ENCODE measurements around the gene EME1. TPM values are rescaled to one million over a fixed set of nuclear protein-coding genes. Genes with fewer than 3 reads are reported as not detected.

The EME1 gene
- total and polyA plus RNA-seq, 2 of the 13 experiments (the other 11 are each of a cell fraction or from before 2014, with no cell fraction given), result 20.7 to 24.6 TPM

DNA sequence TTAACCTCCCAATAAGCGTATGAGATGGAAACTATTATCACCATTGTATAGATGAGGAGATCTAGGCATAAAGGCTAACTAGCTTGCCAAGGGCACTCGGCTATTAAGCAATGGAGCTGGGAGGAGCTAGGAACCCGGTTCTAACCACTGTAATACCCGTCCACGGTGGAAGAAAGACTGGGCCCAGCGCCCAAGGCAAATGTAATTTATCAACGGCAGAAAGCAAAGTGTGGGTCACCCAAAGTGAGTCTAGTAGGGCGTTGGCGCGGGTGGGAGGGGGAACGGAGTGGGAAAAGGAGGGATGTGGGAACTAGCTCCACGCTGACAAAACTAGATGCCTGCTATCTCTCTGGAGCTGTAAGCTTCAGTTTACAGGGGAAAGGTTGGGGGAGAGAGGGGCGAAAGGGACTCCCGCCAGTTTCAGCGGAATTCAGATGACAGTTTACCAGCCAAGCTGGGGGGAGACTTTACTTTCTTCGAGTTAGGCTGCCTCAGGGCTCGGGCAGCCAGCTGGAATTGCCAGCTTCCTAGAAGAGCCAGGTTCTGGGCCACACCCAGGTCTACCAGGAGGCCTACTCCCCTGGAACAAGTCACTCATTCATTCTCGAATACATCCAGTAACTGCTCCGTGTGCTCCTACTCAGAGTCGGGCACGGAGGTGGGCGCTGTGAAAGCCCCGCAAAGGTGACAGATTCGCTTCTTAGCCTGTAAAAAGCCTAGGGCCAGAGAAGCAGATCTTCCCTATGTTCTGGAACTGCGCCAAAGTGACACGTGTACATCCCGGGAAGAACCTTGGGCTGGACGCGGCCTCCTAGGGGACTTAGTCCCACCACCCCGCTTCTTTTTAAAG lies 23.5 kb downstream of the EME1 start (continued):
- no peak for TF ChIP-seq FOXK1 (CRISPR knock-in tag; IDR thresholded peaks at IDR 0.05; ENCODE audit: borderline replicate concordance, low read depth)
- TF ChIP-seq MLLT10 (CRISPR knock-in tag; IDR thresholded peaks at IDR 0.05), result no peak
- no peak for TF ChIP-seq ZNF251 (CRISPR knock-in tag; IDR thresholded peaks at IDR 0.05)
- peak; percentile 41; the same call in 1 of the 2 replicates for TF ChIP-seq SPEN (CRISPR knock-in tag; IDR thresholded peaks at IDR 0.05; ENCODE audit: low read depth)
- TF ChIP-seq BHLHE40 (IDR thresholded peaks at IDR 0.05; ENCODE audit: low read length), result no peak
- TF ChIP-seq AHR (CRISPR knock-in tag; IDR thresholded peaks at IDR 0.05), result peak; percentile 39; the same call in 1 of the 2 replicates
- no peak for TF ChIP-seq KLF15 (CRISPR knock-in tag; IDR thresholded peaks at IDR 0.05; ENCODE audit: borderline replicate concordance)
- TF ChIP-seq, protein P1, sequence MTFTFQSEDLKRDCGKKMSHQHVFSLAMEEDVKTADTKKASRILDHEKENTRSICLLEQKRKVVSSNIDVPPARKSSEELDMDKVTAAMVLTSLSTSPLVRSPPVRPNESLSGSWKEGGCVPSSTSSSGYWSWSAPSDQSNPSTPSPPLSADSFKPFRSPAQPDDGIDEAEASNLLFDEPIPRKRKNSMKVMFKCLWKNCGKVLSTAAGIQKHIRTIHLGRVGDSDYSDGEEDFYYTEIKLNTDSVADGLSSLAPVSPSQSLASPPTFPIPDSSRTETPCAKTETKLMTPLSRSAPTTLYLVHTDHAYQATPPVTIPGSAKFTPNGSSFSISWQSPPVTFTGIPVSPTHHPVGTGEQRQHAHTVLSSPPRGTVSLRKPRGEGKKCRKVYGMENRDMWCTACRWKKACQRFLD (CRISPR knock-in tag; IDR thresholded peaks at IDR 0.05; ENCODE audit: borderline replicate concordance), result no peak
- no peak for TF ChIP-seq KLF12 (CRISPR knock-in tag; IDR thresholded peaks at IDR 0.05; ENCODE audit: borderline replicate concordance)
- 0 out of 2 replicates have a peak, but pooled peaks have one; percentile 20 for TF ChIP-seq ZBTB38 (CRISPR knock-in tag; IDR thresholded peaks at IDR 0.05)
- no peak for TF ChIP-seq ZNF678 (CRISPR knock-in tag; IDR thresholded peaks at IDR 0.05)
- no peak for TF ChIP-seq MIXL1 (CRISPR knock-in tag; IDR thresholded peaks at IDR 0.05)
- TF ChIP-seq NPAS2 (CRISPR knock-in tag; IDR thresholded peaks at IDR 0.05; ENCODE audit: borderline replicate concordance), result 0 out of 2 replicates have a peak, but pooled peaks have one; percentile 32
- no peak for TF ChIP-seq ZNF564 (CRISPR knock-in tag; IDR thresholded peaks at IDR 0.05)
- TF ChIP-seq, protein P2, sequence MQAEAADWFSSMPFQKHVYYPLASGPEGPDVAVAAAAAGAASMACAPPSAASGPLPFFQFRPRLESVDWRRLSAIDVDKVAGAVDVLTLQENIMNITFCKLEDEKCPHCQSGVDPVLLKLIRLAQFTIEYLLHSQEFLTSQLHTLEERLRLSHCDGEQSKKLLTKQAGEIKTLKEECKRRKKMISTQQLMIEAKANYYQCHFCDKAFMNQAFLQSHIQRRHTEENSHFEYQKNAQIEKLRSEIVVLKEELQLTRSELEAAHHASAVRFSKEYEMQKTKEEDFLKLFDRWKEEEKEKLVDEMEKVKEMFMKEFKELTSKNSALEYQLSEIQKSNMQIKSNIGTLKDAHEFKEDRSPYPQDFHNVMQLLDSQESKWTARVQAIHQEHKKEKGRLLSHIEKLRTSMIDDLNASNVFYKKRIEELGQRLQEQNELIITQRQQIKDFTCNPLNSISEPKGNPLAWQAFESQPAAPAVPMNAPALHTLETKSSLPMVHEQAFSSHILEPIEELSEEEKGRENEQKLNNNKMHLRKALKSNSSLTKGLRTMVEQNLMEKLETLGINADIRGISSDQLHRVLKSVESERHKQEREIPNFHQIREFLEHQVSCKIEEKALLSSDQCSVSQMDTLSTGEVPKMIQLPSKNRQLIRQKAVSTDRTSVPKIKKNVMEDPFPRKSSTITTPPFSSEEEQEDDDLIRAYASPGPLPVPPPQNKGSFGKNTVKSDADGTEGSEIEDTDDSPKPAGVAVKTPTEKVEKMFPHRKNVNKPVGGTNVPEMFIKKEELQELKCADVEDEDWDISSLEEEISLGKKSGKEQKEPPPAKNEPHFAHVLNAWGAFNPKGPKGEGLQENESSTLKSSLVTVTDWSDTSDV (CRISPR knock-in tag; IDR thresholded peaks at IDR 0.05), result peak; percentile 6; the same call in 1 of the 2 replicates
- TF ChIP-seq ZNF563 (CRISPR knock-in tag; IDR thresholded peaks at IDR 0.05), result no peak
- no peak for TF ChIP-seq ZNF234 (CRISPR knock-in tag; conservative IDR thresholded peaks at IDR 0.05)
- no peak for TF ChIP-seq ZNF530 (CRISPR knock-in tag; IDR thresholded peaks at IDR 0.05; ENCODE audit: low read depth)
- no peak for TF ChIP-seq ZNF616 (CRISPR knock-in tag; IDR thresholded peaks at IDR 0.05; ENCODE audit: low read depth)
- TF ChIP-seq, protein P3, sequence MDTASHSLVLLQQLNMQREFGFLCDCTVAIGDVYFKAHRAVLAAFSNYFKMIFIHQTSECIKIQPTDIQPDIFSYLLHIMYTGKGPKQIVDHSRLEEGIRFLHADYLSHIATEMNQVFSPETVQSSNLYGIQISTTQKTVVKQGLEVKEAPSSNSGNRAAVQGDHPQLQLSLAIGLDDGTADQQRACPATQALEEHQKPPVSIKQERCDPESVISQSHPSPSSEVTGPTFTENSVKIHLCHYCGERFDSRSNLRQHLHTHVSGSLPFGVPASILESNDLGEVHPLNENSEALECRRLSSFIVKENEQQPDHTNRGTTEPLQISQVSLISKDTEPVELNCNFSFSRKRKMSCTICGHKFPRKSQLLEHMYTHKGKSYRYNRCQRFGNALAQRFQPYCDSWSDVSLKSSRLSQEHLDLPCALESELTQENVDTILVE (CRISPR knock-in tag; IDR thresholded peaks at IDR 0.05), result no peak
- TF ChIP-seq, protein P4, sequence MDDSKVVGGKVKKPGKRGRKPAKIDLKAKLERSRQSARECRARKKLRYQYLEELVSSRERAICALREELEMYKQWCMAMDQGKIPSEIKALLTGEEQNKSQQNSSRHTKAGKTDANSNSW (CRISPR knock-in tag; IDR thresholded peaks at IDR 0.05; ENCODE audit: borderline replicate concordance), result no peak
- TF ChIP-seq, protein P5, sequence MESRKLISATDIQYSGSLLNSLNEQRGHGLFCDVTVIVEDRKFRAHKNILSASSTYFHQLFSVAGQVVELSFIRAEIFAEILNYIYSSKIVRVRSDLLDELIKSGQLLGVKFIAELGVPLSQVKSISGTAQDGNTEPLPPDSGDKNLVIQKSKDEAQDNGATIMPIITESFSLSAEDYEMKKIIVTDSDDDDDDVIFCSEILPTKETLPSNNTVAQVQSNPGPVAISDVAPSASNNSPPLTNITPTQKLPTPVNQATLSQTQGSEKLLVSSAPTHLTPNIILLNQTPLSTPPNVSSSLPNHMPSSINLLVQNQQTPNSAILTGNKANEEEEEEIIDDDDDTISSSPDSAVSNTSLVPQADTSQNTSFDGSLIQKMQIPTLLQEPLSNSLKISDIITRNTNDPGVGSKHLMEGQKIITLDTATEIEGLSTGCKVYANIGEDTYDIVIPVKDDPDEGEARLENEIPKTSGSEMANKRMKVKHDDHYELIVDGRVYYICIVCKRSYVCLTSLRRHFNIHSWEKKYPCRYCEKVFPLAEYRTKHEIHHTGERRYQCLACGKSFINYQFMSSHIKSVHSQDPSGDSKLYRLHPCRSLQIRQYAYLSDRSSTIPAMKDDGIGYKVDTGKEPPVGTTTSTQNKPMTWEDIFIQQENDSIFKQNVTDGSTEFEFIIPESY (CRISPR knock-in tag; IDR thresholded peaks at IDR 0.05), result no peak
